Renal pelvis (tissue), 12 donors: Measurements from ENCODE around the gene OR1E1. TPM values are rescaled to one million over a fixed set of nuclear protein-coding genes. Genes with fewer than 3 reads are reported as not detected.
"Not testable (repeated sequence)": the region's sequence is repeated elsewhere in the genome, so short reads cannot be mapped to it uniquely, and the experiment has no call there.

Source experiments
- DNase-seq: peaks from one replicate; pipeline ENCODE4 v3.0.0-alpha.2; 2013
- long read RNA-seq, 16 experiments: transcript quantifications; one replicate each; lab custom pipeline, GENCODE V29; 2026
- polyA plus RNA-seq, 3 donors: library from polyadenylated mRNA; unstranded; fragments of 120-200 nt; gene quantifications; one replicate each; pipeline ENCODE4 v1.2.1, GENCODE V29; 2013; ENCODE audit not compliant: insufficient read length in 3 of 3

The OR1E1 gene, protein sequence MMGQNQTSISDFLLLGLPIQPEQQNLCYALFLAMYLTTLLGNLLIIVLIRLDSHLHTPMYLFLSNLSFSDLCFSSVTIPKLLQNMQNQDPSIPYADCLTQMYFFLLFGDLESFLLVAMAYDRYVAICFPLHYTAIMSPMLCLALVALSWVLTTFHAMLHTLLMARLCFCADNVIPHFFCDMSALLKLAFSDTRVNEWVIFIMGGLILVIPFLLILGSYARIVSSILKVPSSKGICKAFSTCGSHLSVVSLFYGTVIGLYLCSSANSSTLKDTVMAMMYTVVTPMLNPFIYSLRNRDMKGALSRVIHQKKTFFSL
- polyA plus RNA-seq, result under 1 TPM in 1 of 3 donors, not detected in 2; 0.06 TPM
- long read RNA-seq, donor 1, result 0 reads
- long read RNA-seq, donor 2, result 0 reads
- long read RNA-seq, donor 3, result 0 reads
- long read RNA-seq, donor 4, result 0 reads
- long read RNA-seq, donor 5, result 0 reads
- long read RNA-seq, donor 6, result 0 reads
- long read RNA-seq, donor 7, result 0 reads
- long read RNA-seq, donor 8, result 0 reads
- long read RNA-seq, donor 9, result 0 reads
- long read RNA-seq, donor 10, result 0 reads
- long read RNA-seq, donor 11, result 0 reads
- long read RNA-seq, donor 12, result 0 reads
- long read RNA-seq, donor 13, result 0 reads
- long read RNA-seq, donor 14, result 0 reads
- long read RNA-seq, donor 15, result 0 reads
- long read RNA-seq, donor 16, result 0 reads

DNA sequence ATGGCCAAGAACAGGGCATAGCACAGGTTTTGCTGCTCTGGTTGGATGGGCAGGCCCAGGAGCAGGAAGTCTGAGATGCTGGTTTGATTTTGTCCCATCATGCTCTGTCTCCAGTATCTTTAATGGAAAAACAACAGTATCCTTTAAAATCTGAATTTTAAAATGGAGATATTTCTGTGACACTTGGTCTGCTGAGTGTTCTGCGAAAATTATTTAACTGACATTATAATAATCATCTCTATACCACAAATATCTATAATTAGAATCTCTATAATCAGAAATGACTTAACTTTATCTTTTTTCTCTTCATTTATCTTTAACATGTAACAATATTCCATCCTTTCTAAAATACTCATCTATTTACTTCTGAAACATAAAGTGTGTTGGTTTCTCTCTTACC, at the start of gene OR1E1:
Gene OR1E1 (minus strand): TSS at position 101 of the 400 bp plus-strand sequence. CDS start 0 bp downstream, at position 101.
- no peak for DNase-seq

DNA sequence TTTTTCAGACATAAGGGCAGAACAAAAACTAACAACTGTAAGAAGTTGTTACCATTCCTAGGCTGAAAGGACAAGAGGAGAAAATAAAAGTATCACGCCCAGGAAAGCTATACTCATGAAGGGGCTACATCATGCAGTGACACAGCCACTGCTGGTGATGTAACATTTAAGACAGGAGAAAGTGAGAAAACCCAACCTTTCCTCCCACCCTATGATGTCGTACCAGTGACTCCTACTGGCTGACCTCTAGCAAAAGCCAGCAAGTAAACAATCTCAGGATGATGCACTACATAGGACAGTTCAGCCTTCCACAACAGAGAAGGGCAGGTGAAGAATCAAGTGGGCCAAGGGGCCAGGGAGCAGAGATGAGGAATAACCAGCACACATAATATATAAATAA, 49.4 kb upstream of the OR1E1 start:
- DNase-seq, result no peak

DNA sequence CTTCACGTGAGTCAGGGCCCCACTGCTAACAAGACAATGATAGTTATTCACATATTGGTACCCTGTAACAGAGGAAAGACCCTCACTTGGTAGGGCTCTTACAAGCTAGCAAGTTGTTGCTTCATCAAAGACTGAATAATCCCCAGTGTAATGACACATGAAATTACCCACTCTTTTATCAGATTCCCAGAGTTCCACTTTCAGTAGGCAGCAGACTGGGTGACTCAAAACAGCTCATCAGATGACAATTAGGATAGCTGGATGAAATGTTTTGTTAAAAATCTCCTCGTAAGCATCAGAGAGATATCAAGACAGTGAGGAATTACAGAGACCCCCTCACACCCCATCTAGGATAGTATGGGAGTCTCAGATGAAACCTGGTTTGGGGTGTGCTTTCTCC, 42.2 kb upstream of the OR1E1 start:
- DNase-seq, result no peak

DNA sequence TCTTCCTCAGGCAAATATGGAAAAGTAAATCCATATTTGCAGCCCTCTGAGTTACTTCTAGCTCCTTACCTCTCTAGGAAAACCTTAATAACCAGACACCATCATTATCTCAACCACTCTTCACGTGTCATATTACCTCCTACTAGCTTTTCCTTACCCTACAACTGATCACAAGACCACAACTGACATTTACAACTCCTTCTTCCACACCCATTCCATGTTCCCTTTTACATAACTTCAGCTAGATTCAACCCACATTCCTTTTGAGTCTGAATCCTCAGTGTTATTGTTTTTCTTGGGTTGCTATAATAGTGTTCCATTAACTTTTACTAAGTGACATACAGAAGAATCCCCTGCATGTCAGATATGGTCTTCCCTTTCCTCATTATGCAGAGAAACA, 40.2 kb upstream of the OR1E1 start:
- no peak for DNase-seq

DNA sequence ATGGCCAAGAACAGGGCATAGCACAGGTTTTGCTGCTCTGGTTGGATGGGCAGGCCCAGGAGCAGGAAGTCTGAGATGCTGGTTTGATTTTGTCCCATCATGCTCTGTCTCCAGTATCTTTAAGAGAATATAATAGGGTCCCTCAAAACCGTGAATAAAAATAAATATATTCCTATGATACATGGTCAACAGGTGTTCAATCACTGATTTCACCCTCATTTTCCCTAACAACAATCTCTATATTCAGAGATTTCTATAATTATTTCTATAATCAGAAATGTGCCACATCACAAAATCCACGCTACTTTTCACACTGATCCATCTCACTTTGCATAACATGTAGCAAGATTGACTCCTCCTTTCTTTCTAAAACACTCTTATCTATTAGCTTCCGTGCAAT, 35.5 kb upstream of the OR1E1 start, which contains the start of gene OR1E2:
Gene OR1E2 (minus strand): TSS at position 101 of the 400 bp plus-strand sequence. CDS start 0 bp downstream, at position 101.
- no peak for DNase-seq

DNA sequence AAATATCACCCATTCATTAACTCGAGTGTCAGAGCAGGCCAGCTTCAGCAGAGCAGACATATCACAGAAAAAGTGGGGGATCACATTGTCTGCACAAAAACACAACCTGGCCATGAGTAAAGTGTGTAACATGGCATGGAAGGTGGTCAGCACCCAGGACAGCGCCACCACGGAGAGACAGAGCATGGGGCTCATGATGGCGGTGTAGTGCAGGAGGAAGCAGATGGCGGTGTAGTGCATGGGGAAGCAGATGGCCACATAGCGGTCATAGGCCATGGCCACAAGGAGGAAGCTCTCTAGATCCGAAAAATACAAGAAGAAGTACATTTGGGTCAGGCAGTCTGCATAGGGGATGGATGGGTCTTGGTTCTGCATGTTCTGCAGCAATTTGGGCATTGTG, 35.0 kb upstream of the OR1E1 start:
- peak; percentile 3 for DNase-seq

DNA sequence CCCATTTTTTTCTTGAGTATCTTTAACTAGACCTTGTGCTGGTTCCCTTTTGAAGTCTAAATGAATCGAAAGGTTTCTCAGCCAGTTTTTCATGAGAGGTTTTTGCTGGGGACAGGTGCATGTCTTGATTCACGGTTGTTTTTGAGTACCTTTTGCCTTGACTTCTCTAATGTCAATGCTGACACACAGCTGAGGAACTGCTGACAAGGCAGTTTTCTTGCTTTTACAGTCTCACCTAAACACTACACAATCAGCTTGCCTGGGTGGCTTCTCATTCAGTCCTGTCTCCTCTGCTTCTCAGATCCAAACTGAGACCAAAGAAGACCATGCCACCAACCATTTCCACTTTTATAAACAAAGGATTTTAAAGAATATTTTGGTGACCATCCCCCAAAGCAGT, 20.0 kb upstream of the OR1E1 start:
- no peak for DNase-seq

DNA sequence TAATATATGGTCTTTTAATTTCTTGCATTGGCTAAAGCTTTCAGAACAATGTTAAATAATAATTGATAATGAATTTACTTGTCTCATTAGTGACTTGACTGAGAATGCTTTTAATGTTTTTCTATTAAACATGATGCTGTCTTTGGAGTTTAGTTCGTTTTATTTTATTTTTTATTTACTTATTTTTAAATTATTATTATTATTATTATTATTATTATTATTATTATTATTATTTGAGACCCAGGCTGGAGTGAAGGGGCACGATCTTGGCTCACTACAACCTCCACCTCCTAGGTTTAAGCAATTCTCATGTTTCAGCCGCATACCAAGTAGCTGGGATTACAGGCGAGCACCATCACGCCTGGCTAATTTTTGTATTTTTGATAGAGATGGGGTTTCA, 17.4 kb upstream of the OR1E1 start:
- peak; percentile 11 for DNase-seq

DNA sequence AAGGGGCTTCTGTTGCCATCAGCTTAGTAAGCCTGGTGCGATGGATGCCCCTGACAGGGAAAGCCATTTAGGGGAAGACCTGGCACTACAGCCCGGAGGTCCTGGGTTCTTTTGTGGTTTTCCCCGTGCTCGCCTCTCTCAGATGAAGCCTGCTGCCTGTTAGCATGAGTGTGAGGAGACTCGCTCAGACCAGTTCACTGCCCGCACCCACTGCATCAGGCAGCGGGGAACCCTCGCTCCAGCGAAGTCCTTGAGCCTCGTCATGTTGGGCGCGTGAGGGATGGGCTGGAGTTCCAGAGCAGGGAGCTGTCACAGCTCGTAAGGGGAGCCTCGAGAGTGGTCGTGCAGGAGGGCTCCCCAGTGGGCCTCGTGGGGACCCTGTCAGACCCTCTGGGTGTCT, 14.0 kb upstream of the OR1E1 start:
- DNase-seq, result not testable (repeated sequence)

DNA sequence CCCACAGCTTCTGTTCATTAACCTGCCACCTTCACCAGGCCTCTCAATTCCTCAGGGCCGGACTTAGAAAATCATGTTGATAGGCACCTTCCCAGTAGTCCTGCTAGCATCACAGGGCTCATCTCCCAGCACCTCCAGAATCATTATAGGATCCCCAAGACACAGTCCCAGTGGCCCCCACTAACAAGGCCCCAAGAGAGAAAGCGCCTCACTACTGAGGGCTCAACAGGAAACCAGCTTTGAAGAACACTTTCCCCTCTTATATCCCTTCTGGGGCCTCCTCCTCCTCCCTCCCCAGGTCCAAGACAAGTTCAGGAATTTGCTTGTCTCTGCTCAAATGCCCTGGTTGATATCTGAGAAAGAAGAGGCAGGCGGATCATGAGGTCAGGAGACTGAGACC, 12.9 kb upstream of the OR1E1 start, which contains the start of gene OR3A3:
Gene OR3A3 (plus strand): TSS at position 301 of the 400 bp plus-strand sequence.
- DNase-seq, result no peak

DNA sequence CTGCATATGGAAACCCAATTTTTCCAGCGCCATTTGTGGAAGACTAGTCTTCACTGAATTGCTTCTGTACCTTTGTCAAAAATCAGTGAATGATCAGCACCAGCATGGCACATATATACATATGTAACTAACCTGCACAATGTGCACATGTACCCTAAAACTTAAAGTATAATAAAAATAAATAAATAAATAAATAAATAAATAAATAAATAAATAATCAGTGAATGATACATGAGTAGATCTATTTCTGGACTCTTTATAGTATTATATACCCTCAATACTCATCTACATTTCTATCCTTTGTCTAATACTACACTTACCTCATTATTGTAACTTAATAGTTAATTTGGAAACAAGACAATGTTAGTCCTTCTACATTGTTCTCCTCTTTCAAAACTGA, 5.6 kb upstream of the OR1E1 start:
- DNase-seq, result not testable (repeated sequence)

GRCh38 chr17:3401786-3402185, 3.6 kb upstream of the OR1E1 start:
- no peak for DNase-seq

GRCh38 chr17:3400055-3400454, 1.8 kb upstream of the OR1E1 start:
- DNase-seq, result no peak

- peak; percentile 4 for DNase-seq
Observed at GRCh38 chr17:3397801-3398200, 409 bp downstream of the OR1E1 start.

DNA sequence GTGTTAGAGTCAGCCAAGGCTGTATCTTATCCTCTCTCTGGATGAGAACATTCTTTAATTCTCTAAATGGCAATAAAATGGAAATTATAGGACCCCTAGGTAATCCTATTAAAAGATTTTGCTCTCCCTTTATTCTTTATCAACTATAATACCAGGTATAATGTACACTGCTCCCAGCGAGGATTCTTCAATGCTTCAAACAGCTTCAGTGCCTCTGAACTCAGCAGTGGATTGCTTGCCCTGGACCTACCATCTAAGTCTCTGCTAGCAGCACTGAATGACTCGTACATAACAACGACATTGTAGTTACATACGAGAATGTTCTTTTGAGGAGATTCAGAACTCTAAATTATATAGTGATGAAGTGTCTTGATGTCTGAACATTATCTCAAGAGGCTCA, 8.4 kb downstream of the OR1E1 start:
- DNase-seq, result no peak

GRCh38 chr17:3385869-3386816, 12.1 kb downstream of the OR1E1 start, which contains the start of gene OR3A2:
Gene OR3A2, minus strand, starts transcription at chr17:3386308.
- DNase-seq, result no peak

GRCh38 chr17:3381957-3382356, 16.3 kb downstream of the OR1E1 start:
- DNase-seq, result no peak

GRCh38 chr17:3378321-3378720, 19.9 kb downstream of the OR1E1 start:
- DNase-seq, result no peak

DNA sequence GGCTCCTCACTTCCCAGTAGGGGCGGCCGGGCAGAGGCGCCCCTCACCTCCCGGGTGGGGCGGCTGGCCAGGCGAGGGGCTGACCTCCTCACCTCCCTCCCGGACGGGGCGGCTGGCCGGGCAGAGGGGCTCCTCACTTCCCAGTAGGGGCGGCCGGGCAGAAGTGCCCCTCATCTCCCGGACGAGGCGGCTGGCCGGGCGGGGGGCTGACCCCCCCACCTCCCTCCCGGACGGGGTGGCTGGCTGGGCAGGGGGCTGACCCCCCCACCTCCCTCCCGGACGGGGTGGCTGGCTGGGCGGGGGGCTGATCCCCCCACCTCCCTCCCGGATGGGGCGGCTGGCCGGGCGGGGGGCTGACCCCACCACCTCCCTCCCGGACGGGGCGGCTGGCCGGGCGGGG, 27.0 kb downstream of the OR1E1 start:
- DNase-seq, result not testable (repeated sequence)
